Hepatocyte (in vitro differentiated cells): ENCODE measurements around the gene BAG3. TPM values are rescaled to one million over a fixed set of nuclear protein-coding genes. Genes with fewer than 3 reads are reported as not detected.

Source experiments
- DNase-seq: peaks from one replicate; pipeline ENCODE4 v3.0.0-alpha.2; 2016; ENCODE audit warnings: low spot score
- H2AFZ ChIP-seq: fragments of 200-600 bp; sonication (generic); 2 replicates; pipeline ENCODE4 v1.6.0; 2016; ENCODE audit warnings: antibody characterized with exemption, mild to moderate bottlenecking
- H3K27ac ChIP-seq: fragments of 200-600 bp; sonication (generic); 2 replicates; pipeline ENCODE4 v1.5.1; 2016; ENCODE audit warnings: mild to moderate bottlenecking
- H3K27me3 ChIP-seq: fragments of 200-600 bp; sonication (generic); 2 replicates; pipeline ENCODE4 v1.6.1; 2016
- H3K36me3 ChIP-seq: fragments of 200-600 bp; sonication (generic); replicated peaks from 2 replicates; pipeline ENCODE4 v1.5.1; 2016; ENCODE audit warnings: low read depth; ENCODE audit not compliant: insufficient read depth
- H3K4me1 ChIP-seq: fragments of 200-600 bp; sonication (generic); 2 replicates; pipeline ENCODE4 v1.5.1; 2016; ENCODE audit warnings: mild to moderate bottlenecking, moderate library complexity; ENCODE audit not compliant: insufficient read depth
- H3K4me2 ChIP-seq: fragments of 200-600 bp; sonication (generic); 2 replicates; pipeline ENCODE4 v1.6.0; 2016
- H3K4me3 ChIP-seq: fragments of 200-600 bp; sonication (generic); 2 replicates; pipeline ENCODE4 v1.5.1; 2016; ENCODE audit warnings: mild to moderate bottlenecking
- H3K79me2 ChIP-seq: fragments of 200-600 bp; sonication (generic); 2 replicates; pipeline ENCODE4 v1.6.0; 2017; ENCODE audit warnings: mild to moderate bottlenecking
- H3K9me2 ChIP-seq: fragments of 200-600 bp; sonication (generic); replicated peaks from 2 replicates; pipeline ENCODE4 v1.6.0; 2017; ENCODE audit warnings: mild to moderate bottlenecking; ENCODE audit not compliant: insufficient read depth
- H3K9me3 ChIP-seq: fragments of 200-600 bp; sonication (generic); 2 replicates; pipeline ENCODE4 v1.5.1; 2016; ENCODE audit warnings: low read depth, mild to moderate bottlenecking
- H4K20me1 ChIP-seq: fragments of 200-600 bp; sonication (generic); 2 replicates; pipeline ENCODE4 v1.6.0; 2016; ENCODE audit warnings: mild to moderate bottlenecking; ENCODE audit not compliant: insufficient read depth, poor library complexity, severe bottlenecking
- EZH2 ChIP-seq: fragments of 200-600 bp; sonication (generic); IDR thresholded peaks from 2 replicates; pipeline ENCODE4 v1.6.1; 2016; ENCODE audit warnings: antibody characterized with exemption, mild to moderate bottlenecking, borderline replicate concordance
- EZH2phosphoT487 ChIP-seq: fragments of 200-600 bp; sonication (generic); IDR thresholded peaks from one replicate; pipeline ENCODE4 v1.6.1; 2018; ENCODE audit warnings: antibody characterized with exemption, mild to moderate bottlenecking, low read depth, moderate library complexity; ENCODE audit not compliant: unreplicated experiment, severe bottlenecking
- WGBS: methylation state at CpG from one replicate; pipeline ENCODE4 v1.1.6; 2016; ENCODE audit warnings: low lambda C conversion rate; ENCODE audit errors: missing lambda C conversion rate; 5-methylcytosine and 5-hydroxymethylcytosine counted together
- polyA plus RNA-seq: library from polyadenylated mRNA; unstranded; fragments of >200 nt; fragmentation: Nextera tagmentation; extraction: Ambion mirVana; gene quantifications from 2 replicates; pipeline ENCODE4 v1.2.1, GENCODE V29; 2016
- total RNA-seq: library from RNA; depleted of rRNA; stranded (reverse); fragments of >200 nt; gene quantifications from 2 replicates; pipeline ENCODE4 v1.2.3, GENCODE V29; 2014
- TF ChIP-seq, protein P1 (sequence below): fragments of 200-600 bp; sonication (generic); IDR thresholded peaks from 2 replicates; pipeline ENCODE4 v1.5.1; 2016; ENCODE audit warnings: antibody characterized with exemption, mild to moderate bottlenecking; ENCODE audit not compliant: poor library complexity

Gene BAG3
- total and polyA plus RNA-seq, 2 experiments from 2014 or later, result 18.2 to 67.1 TPM

DNA sequence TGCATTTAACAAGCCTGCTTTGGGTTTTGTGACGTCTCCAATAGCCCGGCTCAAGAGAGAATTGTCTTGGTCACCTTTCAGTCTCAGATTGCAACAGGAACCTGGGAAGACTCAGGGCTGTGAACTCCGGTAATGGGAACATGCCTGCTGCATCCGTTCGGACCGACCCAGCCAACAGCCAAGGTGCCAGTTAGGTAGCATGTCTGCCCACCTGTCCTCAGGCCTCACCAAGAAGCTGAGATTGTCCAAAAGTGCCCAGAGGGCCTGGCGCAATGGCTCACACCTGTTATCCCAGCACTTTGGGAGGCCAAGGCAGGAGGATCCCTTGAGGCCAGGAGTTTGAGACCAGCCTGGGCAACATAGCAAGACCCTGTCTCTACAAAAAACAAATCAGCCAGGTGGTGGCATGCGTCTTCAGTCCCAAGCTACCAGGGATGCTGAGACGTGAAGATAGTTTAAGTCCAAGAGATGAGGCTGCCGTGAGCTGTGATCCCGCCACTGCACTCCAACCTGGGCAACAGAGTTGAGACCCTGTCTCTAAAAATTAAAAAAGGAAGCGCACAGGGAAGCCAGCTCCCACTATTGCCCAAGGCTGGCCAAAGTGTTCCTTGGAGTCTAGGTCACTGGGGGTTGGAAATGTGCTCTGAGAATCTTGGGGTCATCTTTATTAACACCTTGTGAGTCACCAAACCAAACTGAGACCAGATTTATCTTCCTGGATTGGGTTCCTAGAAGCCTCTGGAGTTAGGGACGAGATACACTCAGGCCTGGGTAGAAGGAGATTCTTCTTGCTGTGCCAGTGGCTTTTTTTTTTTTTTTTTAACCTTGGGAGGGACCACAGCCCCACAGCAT, 26.9 kb downstream of the BAG3 start:
- Histone ChIP-seq H3K4me1 (no peaks in the 10 kb centered on the region), H3K27ac (no peak overlapping the region), H3K27me3 (no peaks in the 10 kb centered on the region), H2AFZ (no peak overlapping the region), H3K79me2 (peaks cover 6% of the 10 kb centered on the region), H3K4me2 (no peak overlapping the region), H3K9me2 (no peaks in the 10 kb centered on the region), H3K36me3 (peaks cover 4% of the 10 kb centered on the region), H4K20me1 (no peaks in the 10 kb centered on the region), H3K9me3 (no peaks in the 10 kb centered on the region), H3K4me3 (no peak overlapping the region)
- DNase-seq, result no peak
- TF ChIP-seq EZH2 (no peak), EZH2phosphoT487 (no peak)
- TF ChIP-seq, protein P1, sequence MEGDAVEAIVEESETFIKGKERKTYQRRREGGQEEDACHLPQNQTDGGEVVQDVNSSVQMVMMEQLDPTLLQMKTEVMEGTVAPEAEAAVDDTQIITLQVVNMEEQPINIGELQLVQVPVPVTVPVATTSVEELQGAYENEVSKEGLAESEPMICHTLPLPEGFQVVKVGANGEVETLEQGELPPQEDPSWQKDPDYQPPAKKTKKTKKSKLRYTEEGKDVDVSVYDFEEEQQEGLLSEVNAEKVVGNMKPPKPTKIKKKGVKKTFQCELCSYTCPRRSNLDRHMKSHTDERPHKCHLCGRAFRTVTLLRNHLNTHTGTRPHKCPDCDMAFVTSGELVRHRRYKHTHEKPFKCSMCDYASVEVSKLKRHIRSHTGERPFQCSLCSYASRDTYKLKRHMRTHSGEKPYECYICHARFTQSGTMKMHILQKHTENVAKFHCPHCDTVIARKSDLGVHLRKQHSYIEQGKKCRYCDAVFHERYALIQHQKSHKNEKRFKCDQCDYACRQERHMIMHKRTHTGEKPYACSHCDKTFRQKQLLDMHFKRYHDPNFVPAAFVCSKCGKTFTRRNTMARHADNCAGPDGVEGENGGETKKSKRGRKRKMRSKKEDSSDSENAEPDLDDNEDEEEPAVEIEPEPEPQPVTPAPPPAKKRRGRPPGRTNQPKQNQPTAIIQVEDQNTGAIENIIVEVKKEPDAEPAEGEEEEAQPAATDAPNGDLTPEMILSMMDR, result no peak
- WGBS, result 96% methylated on average over 13 of the region's 13 CpGs

GRCh38 chr10:119679480-119679829, 28.3 kb downstream of the BAG3 start:
- no peak for DNase-seq
- H3K4me3 ChIP-seq, result no peak overlapping the region
- no peaks in the 10 kb centered on the region for H3K4me1 ChIP-seq
- TF ChIP-seq, protein P1, result no peak
- TF ChIP-seq EZH2phosphoT487 (no peak), EZH2 (no peak)
- H3K9me2 ChIP-seq, result no peaks in the 10 kb centered on the region
- no peaks in the 10 kb centered on the region for H4K20me1 ChIP-seq
- no peaks in the 10 kb centered on the region for H3K27me3 ChIP-seq
- no peak overlapping the region for H3K27ac ChIP-seq
- no peaks in the 10 kb centered on the region for H3K9me3 ChIP-seq
- WGBS, result 82% methylated on average over 7 of the region's 7 CpGs
- H3K79me2 ChIP-seq, result no peaks in the 10 kb centered on the region
- H3K36me3 ChIP-seq, result peaks cover 4% of the 10 kb centered on the region
- H2AFZ ChIP-seq, result no peak overlapping the region
- H3K4me2 ChIP-seq, result no peak overlapping the region

DNA sequence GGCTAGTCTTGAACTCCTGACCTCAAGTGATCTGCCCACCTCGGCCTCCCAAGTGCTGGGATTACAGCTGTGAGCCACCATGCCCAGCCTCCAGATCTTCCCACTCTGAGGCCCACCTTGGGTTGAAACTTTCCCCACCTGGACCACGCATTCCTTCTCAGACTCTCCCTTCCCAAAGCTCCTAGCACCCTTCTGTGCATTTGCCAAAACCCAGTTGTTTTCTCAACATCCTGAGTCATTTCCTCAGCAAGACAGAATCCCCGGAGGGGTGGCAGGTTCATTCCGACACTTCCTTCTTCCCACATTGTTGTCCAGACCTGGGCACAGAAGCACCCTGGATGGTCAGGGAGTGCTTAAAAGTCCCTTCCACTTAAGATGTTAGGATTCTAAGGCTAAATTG, 28.9 kb downstream of the BAG3 start:
- Histone ChIP-seq H3K36me3 (peaks cover 4% of the 10 kb centered on the region), H3K9me2 (no peaks in the 10 kb centered on the region), H3K9me3 (no peaks in the 10 kb centered on the region), H3K27ac (no peak overlapping the region), H3K4me1 (no peaks in the 10 kb centered on the region), H3K27me3 (no peaks in the 10 kb centered on the region), H3K4me3 (no peak overlapping the region), H3K79me2 (no peaks in the 10 kb centered on the region), H4K20me1 (no peaks in the 10 kb centered on the region), H2AFZ (no peak overlapping the region), H3K4me2 (no peak overlapping the region)
- 86% methylated on average over 4 of the region's 4 CpGs for WGBS
- no peak for DNase-seq
- TF ChIP-seq, protein P1, result no peak
- no peak for TF ChIP-seq EZH2phosphoT487
- TF ChIP-seq EZH2, result no peak
